SU-DHL-6 (cell line): ENCODE results near the gene BRSK2.

Experiments
- CTCF ChIP-seq: fragments of 200-600 bp; sonication (generic); IDR thresholded peaks from one replicate; pipeline ENCODE4 v1.5.1; 2017; ENCODE audit warnings: antibody characterized with exemption, mild to moderate bottlenecking, low read length, moderate library complexity; ENCODE audit not compliant: insufficient read depth, poor library complexity, severe bottlenecking
- EZH2phosphoT487 ChIP-seq: fragments of 200-600 bp; sonication (generic), shearing (Covaris generic); conservative IDR thresholded peaks from 2 replicates; pipeline ENCODE4 v1.6.1; 2018; ENCODE audit warnings: mild to moderate bottlenecking, antibody characterized with exemption, low read length, moderate library complexity, mixed read lengths

- TF ChIP-seq CTCF (no peak), EZH2phosphoT487 (no peak)
Measured at GRCh38 chr11:1435820-1436467, 46.2 kb downstream of the BRSK2 start.
